ENCODE data around the gene KISS1.

Gene KISS1

GRCh38 chr1:204199579-204199978, 3.3 kb upstream of the KISS1 start:
- TF ChIP-seq CEBPB (IDR thresholded peaks at IDR 0.05) (no peak), NFIC (IDR thresholded peaks at IDR 0.05) (no peak), TEAD4 (IDR thresholded peaks at IDR 0.05) (no peak), RAD21 (IDR thresholded peaks at IDR 0.05; ENCODE audit: low read depth) (no peak), EP300 (IDR thresholded peaks at IDR 0.05; ENCODE audit: borderline replicate concordance) (no peak), YY1 (IDR thresholded peaks at IDR 0.05; ENCODE audit: low read depth) (no peak), CREB1 (IDR thresholded peaks at IDR 0.05; ENCODE audit: low read depth) (no peak), USF1 (IDR thresholded peaks at IDR 0.05) (no peak), MAX (IDR thresholded peaks at IDR 0.05) (no peak), ZBTB7A (IDR thresholded peaks at IDR 0.05; ENCODE audit: low read depth) (no peak), FOXM1 (IDR thresholded peaks at IDR 0.05; ENCODE audit: borderline replicate concordance, low read depth) (no peak), EGR1 (IDR thresholded peaks at IDR 0.05) (no peak), TCF12 (IDR thresholded peaks at IDR 0.05; ENCODE audit: low read depth) (no peak), TAF1 (IDR thresholded peaks at IDR 0.05; ENCODE audit: low read depth) (no peak)
- TF ChIP-seq, protein P1, sequence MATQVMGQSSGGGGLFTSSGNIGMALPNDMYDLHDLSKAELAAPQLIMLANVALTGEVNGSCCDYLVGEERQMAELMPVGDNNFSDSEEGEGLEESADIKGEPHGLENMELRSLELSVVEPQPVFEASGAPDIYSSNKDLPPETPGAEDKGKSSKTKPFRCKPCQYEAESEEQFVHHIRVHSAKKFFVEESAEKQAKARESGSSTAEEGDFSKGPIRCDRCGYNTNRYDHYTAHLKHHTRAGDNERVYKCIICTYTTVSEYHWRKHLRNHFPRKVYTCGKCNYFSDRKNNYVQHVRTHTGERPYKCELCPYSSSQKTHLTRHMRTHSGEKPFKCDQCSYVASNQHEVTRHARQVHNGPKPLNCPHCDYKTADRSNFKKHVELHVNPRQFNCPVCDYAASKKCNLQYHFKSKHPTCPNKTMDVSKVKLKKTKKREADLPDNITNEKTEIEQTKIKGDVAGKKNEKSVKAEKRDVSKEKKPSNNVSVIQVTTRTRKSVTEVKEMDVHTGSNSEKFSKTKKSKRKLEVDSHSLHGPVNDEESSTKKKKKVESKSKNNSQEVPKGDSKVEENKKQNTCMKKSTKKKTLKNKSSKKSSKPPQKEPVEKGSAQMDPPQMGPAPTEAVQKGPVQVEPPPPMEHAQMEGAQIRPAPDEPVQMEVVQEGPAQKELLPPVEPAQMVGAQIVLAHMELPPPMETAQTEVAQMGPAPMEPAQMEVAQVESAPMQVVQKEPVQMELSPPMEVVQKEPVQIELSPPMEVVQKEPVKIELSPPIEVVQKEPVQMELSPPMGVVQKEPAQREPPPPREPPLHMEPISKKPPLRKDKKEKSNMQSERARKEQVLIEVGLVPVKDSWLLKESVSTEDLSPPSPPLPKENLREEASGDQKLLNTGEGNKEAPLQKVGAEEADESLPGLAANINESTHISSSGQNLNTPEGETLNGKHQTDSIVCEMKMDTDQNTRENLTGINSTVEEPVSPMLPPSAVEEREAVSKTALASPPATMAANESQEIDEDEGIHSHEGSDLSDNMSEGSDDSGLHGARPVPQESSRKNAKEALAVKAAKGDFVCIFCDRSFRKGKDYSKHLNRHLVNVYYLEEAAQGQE (IDR thresholded peaks at IDR 0.05; ENCODE audit: low read depth) = no peak

- TF ChIP-seq NFIC (IDR thresholded peaks at IDR 0.05) (no peak), YY1 (IDR thresholded peaks at IDR 0.05; ENCODE audit: low read depth) (no peak), EGR1 (IDR thresholded peaks at IDR 0.05) (no peak), TEAD4 (IDR thresholded peaks at IDR 0.05) (peak; percentile 73), EP300 (IDR thresholded peaks at IDR 0.05; ENCODE audit: borderline replicate concordance) (no peak), CEBPB (IDR thresholded peaks at IDR 0.05) (no peak), RAD21 (IDR thresholded peaks at IDR 0.05; ENCODE audit: low read depth) (peak; percentile 40; the same call in 1 of the 2 replicates), TAF1 (IDR thresholded peaks at IDR 0.05; ENCODE audit: low read depth) (no peak)
- TF ChIP-seq, protein P1 (IDR thresholded peaks at IDR 0.05; ENCODE audit: low read depth) = no peak
These were observed 2.4 kb upstream of the KISS1 start for GRCh38 chr1:204198348-204199340.

- TF ChIP-seq ZBTB7A (IDR thresholded peaks at IDR 0.05; ENCODE audit: low read depth) (no peak), TAF1 (IDR thresholded peaks at IDR 0.05; ENCODE audit: low read depth) (no peak), TCF12 (IDR thresholded peaks at IDR 0.05; ENCODE audit: low read depth) (no peak), EGR1 (IDR thresholded peaks at IDR 0.05) (no peak), MAX (IDR thresholded peaks at IDR 0.05) (no peak), YY1 (IDR thresholded peaks at IDR 0.05; ENCODE audit: low read depth) (no peak), NFIC (IDR thresholded peaks at IDR 0.05) (no peak), USF1 (IDR thresholded peaks at IDR 0.05) (no peak), CEBPB (IDR thresholded peaks at IDR 0.05) (no peak), RAD21 (IDR thresholded peaks at IDR 0.05; ENCODE audit: low read depth) (no peak), CREB1 (IDR thresholded peaks at IDR 0.05; ENCODE audit: low read depth) (no peak)
- TF ChIP-seq, protein P1 (IDR thresholded peaks at IDR 0.05; ENCODE audit: low read depth) = no peak
These were observed 777 bp upstream of the KISS1 start for GRCh38 chr1:204197068-204197467.

- no peak for TF ChIP-seq RAD21 (IDR thresholded peaks at IDR 0.05; ENCODE audit: low read depth)
- no peak for TF ChIP-seq YY1 (IDR thresholded peaks at IDR 0.05; ENCODE audit: low read depth)
- no peak for TF ChIP-seq USF1 (IDR thresholded peaks at IDR 0.05)
- TF ChIP-seq CREB1 (IDR thresholded peaks at IDR 0.05; ENCODE audit: low read depth) = no peak
- TF ChIP-seq TCF12 (IDR thresholded peaks at IDR 0.05; ENCODE audit: low read depth) = no peak
- TF ChIP-seq, protein P1 (IDR thresholded peaks at IDR 0.05; ENCODE audit: low read depth) = no peak
- no peak for TF ChIP-seq ZBTB7A (IDR thresholded peaks at IDR 0.05; ENCODE audit: low read depth)
- no peak for TF ChIP-seq EP300 (IDR thresholded peaks at IDR 0.05; ENCODE audit: borderline replicate concordance)
- no peak for TF ChIP-seq NFIC (IDR thresholded peaks at IDR 0.05)
- TF ChIP-seq TEAD4 (IDR thresholded peaks at IDR 0.05) = no peak
- no peak for TF ChIP-seq TAF1 (IDR thresholded peaks at IDR 0.05; ENCODE audit: low read depth)
- TF ChIP-seq EGR1 (IDR thresholded peaks at IDR 0.05) = no peak
- TF ChIP-seq CEBPB (IDR thresholded peaks at IDR 0.05) = no peak
- no peak for TF ChIP-seq FOXM1 (IDR thresholded peaks at IDR 0.05; ENCODE audit: borderline replicate concordance, low read depth)
- no peak for TF ChIP-seq MAX (IDR thresholded peaks at IDR 0.05)
These were observed 1.5 kb downstream of the KISS1 start for GRCh38 chr1:204194771-204195170.
